Vagina (tissue), 2 donors: ENCODE data around the gene TVP23A. TPM values are rescaled to one million over a fixed set of nuclear protein-coding genes. Genes with fewer than 3 reads are reported as not detected.

Experiments
- DNase-seq, 2 donors: peaks; one replicate each; pipeline ENCODE4 v3.0.0-alpha.2; 2017; ENCODE audit errors: extremely low spot score in 2 of 2
- H3K27ac ChIP-seq: fragments of 200-600 bp; sonication (generic); one replicate; pipeline ENCODE4 v1.5.1; 2019
- H3K27me3 ChIP-seq: fragments of 200-600 bp; sonication (generic); one replicate; pipeline ENCODE4 v1.5.1; 2019
- H3K36me3 ChIP-seq, 2 donors: fragments of 200-600 bp; sonication (generic); one replicate each; pipeline ENCODE4 v1.5.1; 2017 to 2019
- H3K4me1 ChIP-seq: fragments of 200-600 bp; sonication (generic); one replicate; pipeline ENCODE4 v1.5.1; 2019
- H3K4me3 ChIP-seq, 2 donors: fragments of 200-600 bp; sonication (generic); 1 replicate in 1 of 2; 2 replicates in 1 of 2; pipeline ENCODE4 v1.5.1; 2016 to 2019
- H3K9me3 ChIP-seq: fragments of 200-600 bp; sonication (generic); one replicate; pipeline ENCODE4 v1.5.1; 2019
- CTCF ChIP-seq, 3 experiments: fragments of 450-650 bp in 2 of 3; fragments of 200-600 bp in 1 of 3; sonication (generic) in 1 of 3; IDR thresholded peaks; one replicate each; pipeline ENCODE4 v1.5.1; 2017 to 2019; ENCODE audit warnings: antibody characterized with exemption in 3 of 3, mild to moderate bottlenecking in 2 of 3, moderate library complexity in 2 of 3
- POLR2A ChIP-seq, 2 donors: fragments of 450-650 bp; IDR thresholded peaks; one replicate each; pipeline ENCODE4 v1.6.1; 2017; ENCODE audit warnings: antibody characterized with exemption in 2 of 2, mild to moderate bottlenecking in 2 of 2, moderate library complexity in 2 of 2
- POLR2AphosphoS5 ChIP-seq, 2 donors: sonication (generic); formaldehyde crosslinking; IDR thresholded peaks; one replicate each; pipeline ENCODE4 v1.9.0; 2017; ENCODE audit warnings: antibody characterized with exemption in 2 of 2, mild to moderate bottlenecking in 2 of 2, low read depth in 1 of 2; ENCODE audit not compliant: insufficient read depth in 1 of 2
- intact Hi-C: fragments of 100-400 bp; cut with DNase I; formaldehyde crosslinking; loops from one replicate; pipeline ENCODE4 v1.15.1; 2023
- total RNA-seq: library from RNA; depleted of rRNA; stranded (reverse); fragments of >200 nt; gene quantifications from one replicate; pipeline ENCODE4 v1.2.3, GENCODE V29; 2016

Gene TVP23A
- total RNA-seq, 1 donor from 2014 or later: 0.98 TPM

GRCh38 chr16:10812312-10813098 is 6.1 kb downstream of the TVP23A start:
- TF ChIP-seq CTCF (IDR thresholded peaks at IDR 0.05): no peak
- no peak for TF ChIP-seq POLR2AphosphoS5 (IDR thresholded peaks at IDR 0.05; ENCODE audit: insufficient read depth in 1 of 2, low read depth in 1 of 2)
- TF ChIP-seq POLR2A (IDR thresholded peaks at IDR 0.05): no peak
- Histone ChIP-seq H3K36me3 (no peaks in the 10 kb centered on the region), H3K9me3 (no peaks in the 10 kb centered on the region), H3K27me3 (no peaks in the 10 kb centered on the region), H3K4me3 (no peak overlapping the region), H3K4me1 (no peaks in the 10 kb centered on the region), H3K27ac (no peak overlapping the region)
- DNase-seq: no peak
- intact Hi-C loops: no loop called here

GRCh38 chr16:10809706-10810105 is 8.9 kb downstream of the TVP23A start:
- TF ChIP-seq CTCF (IDR thresholded peaks at IDR 0.05): no peak
- no peak for TF ChIP-seq POLR2AphosphoS5 (IDR thresholded peaks at IDR 0.05; ENCODE audit: insufficient read depth in 1 of 2, low read depth in 1 of 2)
- no peak for TF ChIP-seq POLR2A (IDR thresholded peaks at IDR 0.05)
- Histone ChIP-seq H3K36me3 (no peaks in the 10 kb centered on the region), H3K27me3 (no peaks in the 10 kb centered on the region), H3K4me3 (no peak overlapping the region), H3K9me3 (no peaks in the 10 kb centered on the region), H3K4me1 (no peaks in the 10 kb centered on the region), H3K27ac (no peak overlapping the region)
- DNase-seq: no peak
- intact Hi-C loops: no loop called here

- intact Hi-C loops: no loop called here
These were observed 9.7 kb downstream of the TVP23A start for GRCh38 chr16:10808850-10809249.

GRCh38 chr16:10808218-10808617 is 10.4 kb downstream of the TVP23A start:
- H3K9me3 ChIP-seq: no peaks in the 10 kb centered on the region
- no peak overlapping the region for H3K4me3 ChIP-seq
- intact Hi-C loops: no loop called here
- H3K27me3 ChIP-seq: no peaks in the 10 kb centered on the region
- TF ChIP-seq POLR2A (IDR thresholded peaks at IDR 0.05) (no peak), CTCF (IDR thresholded peaks at IDR 0.05) (no peak), POLR2AphosphoS5 (IDR thresholded peaks at IDR 0.05; ENCODE audit: insufficient read depth in 1 of 2, low read depth in 1 of 2) (no peak)
- no peak overlapping the region for H3K27ac ChIP-seq
- H3K36me3 ChIP-seq: no peaks in the 10 kb centered on the region
- no peaks in the 10 kb centered on the region for H3K4me1 ChIP-seq
- DNase-seq: no peak

More at GRCh38 chr16:10808850-10809249, 9.7 kb downstream of the TVP23A start:
- Histone ChIP-seq H3K27me3 (no peaks in the 10 kb centered on the region), H3K9me3 (no peaks in the 10 kb centered on the region), H3K36me3 (no peaks in the 10 kb centered on the region), H3K4me3 (no peak overlapping the region), H3K4me1 (no peaks in the 10 kb centered on the region), H3K27ac (no peak overlapping the region)
- TF ChIP-seq CTCF (IDR thresholded peaks at IDR 0.05) (no peak), POLR2AphosphoS5 (IDR thresholded peaks at IDR 0.05; ENCODE audit: insufficient read depth in 1 of 2, low read depth in 1 of 2) (no peak), POLR2A (IDR thresholded peaks at IDR 0.05) (no peak)
- no peak for DNase-seq

GRCh38 chr16:10806698-10807097 is 11.9 kb downstream of the TVP23A start:
- Histone ChIP-seq H3K27me3 (no peaks in the 10 kb centered on the region), H3K4me1 (no peaks in the 10 kb centered on the region), H3K4me3 (no peak overlapping the region), H3K9me3 (no peaks in the 10 kb centered on the region), H3K27ac (no peak overlapping the region), H3K36me3 (no peaks in the 10 kb centered on the region)
- TF ChIP-seq POLR2AphosphoS5 (IDR thresholded peaks at IDR 0.05; ENCODE audit: insufficient read depth in 1 of 2, low read depth in 1 of 2): no peak
- TF ChIP-seq POLR2A (IDR thresholded peaks at IDR 0.05): no peak
- no peak for TF ChIP-seq CTCF (IDR thresholded peaks at IDR 0.05)
- DNase-seq: no peak
- intact Hi-C loops: no loop called here
